ENCODE results near the gene PSMC5. TPM values are rescaled to one million over a fixed set of nuclear protein-coding genes. Genes with fewer than 3 reads are reported as not detected.

The PSMC5 gene
- total RNA-seq, 2 experiments from 2014 or later: 32.6 to 105 TPM

- H3K27ac ChIP-seq (ENCODE audit: low read depth, low read length, poor library complexity, severe bottlenecking): no peak overlapping the region
Observed at GRCh38 chr17:63819585-63820537, 7.4 kb upstream of the PSMC5 start.

GRCh38 chr17:63820963-63821561 is 6.2 kb upstream of the PSMC5 start:
- Histone ChIP-seq H3K4me1 (ENCODE audit: insufficient read depth, low read length, poor library complexity, severe bottlenecking) (peaks cover 11% of the 10 kb centered on the region), H3K79me2 (ENCODE audit: insufficient read depth, low read depth, low read length) (peaks cover 6% of the 10 kb centered on the region; the same call in 1 of the 2 replicates), H3K9me2 (ENCODE audit: insufficient read depth, low read length) (no peaks in the 10 kb centered on the region), H2AFZ (ENCODE audit: low read length) (no peak overlapping the region), H3K4me2 (ENCODE audit: low read length) (no peak overlapping the region), H3K36me3 (ENCODE audit: insufficient read depth, low read length) (peaks cover 98% of the 10 kb centered on the region), H4K20me1 (ENCODE audit: insufficient read depth, low read length) (peaks cover 4% of the 10 kb centered on the region; the same call in 1 of the 2 replicates), H3K27ac (ENCODE audit: low read depth, low read length, poor library complexity, severe bottlenecking) (no peak overlapping the region), H3K4me3 (ENCODE audit: low read depth, low read length, poor library complexity, severe bottlenecking) (no peak overlapping the region), H3K9me3 (ENCODE audit: low read length) (no peaks in the 10 kb centered on the region)
- ChIA-PET POLR2A (no interaction called here), CTCF (ENCODE audit: unreplicated experiment) (interaction anchor here (1.3 kb wide), 1 partner anchor 14 kb away, joined by 3 read pairs; no protein-coding TSS in a partner anchor)
- TF ChIP-seq EZH2phosphoT487 (IDR thresholded peaks at IDR 0.05; ENCODE audit: borderline replicate concordance, low read depth, low read length) (no peak), CTCF (conservative IDR thresholded peaks at IDR 0.05; ENCODE audit: low read length) (no peak)
- BruUV-seq (replicated peaks): no TSS peak
- DNase-seq (ENCODE audit: low spot score): no peak
- intact Hi-C loops (cut with micrococcal nuclease; ENCODE audit: unreplicated experiment): no loop called here

More at GRCh38 chr17:63819585-63820537, 7.4 kb upstream of the PSMC5 start:
- POLR2A ChIA-PET: interaction anchor here (0.9 kb wide), 1 partner anchor 47 kb away, joined by 3 read pairs; the partner anchor contains the start of gene CCDC47
- intact Hi-C loops (cut with micrococcal nuclease; ENCODE audit: unreplicated experiment): no loop called here
- CTCF ChIA-PET (ENCODE audit: unreplicated experiment): interaction anchor here (1.3 kb wide), 1 partner anchor 15 kb away, joined by 3 read pairs; no protein-coding TSS in a partner anchor
- peaks cover 98% of the 10 kb centered on the region for H3K36me3 ChIP-seq (ENCODE audit: insufficient read depth, low read length)
- H2AFZ ChIP-seq (ENCODE audit: low read length): no peak overlapping the region
- H3K4me2 ChIP-seq (ENCODE audit: low read length): no peak overlapping the region
- peaks cover 4% of the 10 kb centered on the region for H3K4me1 ChIP-seq (ENCODE audit: insufficient read depth, low read length, poor library complexity, severe bottlenecking)
- H3K9me3 ChIP-seq (ENCODE audit: low read length): no peaks in the 10 kb centered on the region
- H4K20me1 ChIP-seq (ENCODE audit: insufficient read depth, low read length): peaks cover 4% of the 10 kb centered on the region; the same call in 1 of the 2 replicates
- no peak overlapping the region for H3K4me3 ChIP-seq (ENCODE audit: low read depth, low read length, poor library complexity, severe bottlenecking)
- no peaks in the 10 kb centered on the region for H3K9me2 ChIP-seq (ENCODE audit: insufficient read depth, low read length)
- no peaks in the 10 kb centered on the region for H3K79me2 ChIP-seq (ENCODE audit: insufficient read depth, low read depth, low read length)
- TF ChIP-seq CTCF (conservative IDR thresholded peaks at IDR 0.05; ENCODE audit: low read length) (no peak), EZH2phosphoT487 (IDR thresholded peaks at IDR 0.05; ENCODE audit: borderline replicate concordance, low read depth, low read length) (no peak)
- DNase-seq (ENCODE audit: low spot score): no peak
- TSS peak; percentile 91 for BruUV-seq (replicated peaks)

Data from OCI-LY7 (cell line).